Loucy (cell line): ENCODE data around the gene CLEC2L.

Experiments used
- EZH2phosphoT487 ChIP-seq: fragments of 200-600 bp; IDR thresholded peaks from 2 replicates; pipeline ENCODE4 v1.6.1; 2018; ENCODE audit warnings: antibody characterized with exemption, mild to moderate bottlenecking, moderate library complexity, borderline replicate concordance
- TF ChIP-seq, protein P1 (sequence below): fragments of 200-600 bp; sonication (generic); conservative IDR thresholded peaks from 2 replicates; pipeline ENCODE4 v1.5.1; 2014; ENCODE audit warnings: mild to moderate bottlenecking, antibody characterized with exemption, low read length

DNA sequence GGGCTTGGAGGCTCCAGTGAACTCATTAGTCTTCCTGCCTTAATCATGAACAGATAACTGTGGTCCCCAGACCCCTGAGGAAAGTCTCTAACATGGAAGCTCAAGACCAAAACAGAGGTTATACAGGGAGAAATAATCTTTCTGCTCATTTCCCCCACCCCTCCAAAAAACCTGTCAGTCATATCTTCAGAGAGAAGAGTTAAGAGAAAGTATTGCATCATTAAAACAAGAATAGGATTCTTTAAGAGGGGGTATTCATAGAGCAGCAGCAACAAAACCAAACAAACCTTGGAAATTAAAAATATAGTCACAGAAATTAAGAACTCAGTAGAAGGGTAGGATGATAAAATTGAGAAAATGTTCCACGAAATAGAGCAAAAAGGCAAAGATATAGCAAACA, 7.6 kb downstream of the CLEC2L start:
- TF ChIP-seq, protein P1, sequence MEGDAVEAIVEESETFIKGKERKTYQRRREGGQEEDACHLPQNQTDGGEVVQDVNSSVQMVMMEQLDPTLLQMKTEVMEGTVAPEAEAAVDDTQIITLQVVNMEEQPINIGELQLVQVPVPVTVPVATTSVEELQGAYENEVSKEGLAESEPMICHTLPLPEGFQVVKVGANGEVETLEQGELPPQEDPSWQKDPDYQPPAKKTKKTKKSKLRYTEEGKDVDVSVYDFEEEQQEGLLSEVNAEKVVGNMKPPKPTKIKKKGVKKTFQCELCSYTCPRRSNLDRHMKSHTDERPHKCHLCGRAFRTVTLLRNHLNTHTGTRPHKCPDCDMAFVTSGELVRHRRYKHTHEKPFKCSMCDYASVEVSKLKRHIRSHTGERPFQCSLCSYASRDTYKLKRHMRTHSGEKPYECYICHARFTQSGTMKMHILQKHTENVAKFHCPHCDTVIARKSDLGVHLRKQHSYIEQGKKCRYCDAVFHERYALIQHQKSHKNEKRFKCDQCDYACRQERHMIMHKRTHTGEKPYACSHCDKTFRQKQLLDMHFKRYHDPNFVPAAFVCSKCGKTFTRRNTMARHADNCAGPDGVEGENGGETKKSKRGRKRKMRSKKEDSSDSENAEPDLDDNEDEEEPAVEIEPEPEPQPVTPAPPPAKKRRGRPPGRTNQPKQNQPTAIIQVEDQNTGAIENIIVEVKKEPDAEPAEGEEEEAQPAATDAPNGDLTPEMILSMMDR, result no peak
- TF ChIP-seq EZH2phosphoT487, result no peak
